T-helper 1 cell treated with Interleukin-12 subunit alpha and Interleukin-12 subunit beta and Interleukin-4 antibody, amounts not matched to agents 30 μg/mL and 1 μg/mL, for 36 hours (primary cell): ENCODE data around the gene AGFG2.

ENCODE experiments used
- H3K27ac Mint-ChIP-seq: one replicate; pipeline ENCODE4 v1.8.0; 2021; ENCODE audit warnings: mild to moderate bottlenecking, mixed read lengths
- H3K27me3 Mint-ChIP-seq: one replicate; pipeline ENCODE4 v1.8.0; 2021; ENCODE audit warnings: low read depth, mixed read lengths
- H3K36me3 Mint-ChIP-seq: one replicate; pipeline ENCODE4 v1.8.0; 2021; ENCODE audit warnings: low read depth, mixed read lengths
- H3K4me1 Mint-ChIP-seq: one replicate; pipeline ENCODE4 v1.8.0; 2021; ENCODE audit warnings: low read depth, mixed read lengths
- H3K4me3 Mint-ChIP-seq: one replicate; pipeline ENCODE4 v1.8.0; 2021; ENCODE audit warnings: mild to moderate bottlenecking, moderate library complexity, mixed read lengths
- H3K9me3 Mint-ChIP-seq: one replicate; pipeline ENCODE4 v1.8.0; 2021; ENCODE audit warnings: mixed read lengths

Gene AGFG2

DNA sequence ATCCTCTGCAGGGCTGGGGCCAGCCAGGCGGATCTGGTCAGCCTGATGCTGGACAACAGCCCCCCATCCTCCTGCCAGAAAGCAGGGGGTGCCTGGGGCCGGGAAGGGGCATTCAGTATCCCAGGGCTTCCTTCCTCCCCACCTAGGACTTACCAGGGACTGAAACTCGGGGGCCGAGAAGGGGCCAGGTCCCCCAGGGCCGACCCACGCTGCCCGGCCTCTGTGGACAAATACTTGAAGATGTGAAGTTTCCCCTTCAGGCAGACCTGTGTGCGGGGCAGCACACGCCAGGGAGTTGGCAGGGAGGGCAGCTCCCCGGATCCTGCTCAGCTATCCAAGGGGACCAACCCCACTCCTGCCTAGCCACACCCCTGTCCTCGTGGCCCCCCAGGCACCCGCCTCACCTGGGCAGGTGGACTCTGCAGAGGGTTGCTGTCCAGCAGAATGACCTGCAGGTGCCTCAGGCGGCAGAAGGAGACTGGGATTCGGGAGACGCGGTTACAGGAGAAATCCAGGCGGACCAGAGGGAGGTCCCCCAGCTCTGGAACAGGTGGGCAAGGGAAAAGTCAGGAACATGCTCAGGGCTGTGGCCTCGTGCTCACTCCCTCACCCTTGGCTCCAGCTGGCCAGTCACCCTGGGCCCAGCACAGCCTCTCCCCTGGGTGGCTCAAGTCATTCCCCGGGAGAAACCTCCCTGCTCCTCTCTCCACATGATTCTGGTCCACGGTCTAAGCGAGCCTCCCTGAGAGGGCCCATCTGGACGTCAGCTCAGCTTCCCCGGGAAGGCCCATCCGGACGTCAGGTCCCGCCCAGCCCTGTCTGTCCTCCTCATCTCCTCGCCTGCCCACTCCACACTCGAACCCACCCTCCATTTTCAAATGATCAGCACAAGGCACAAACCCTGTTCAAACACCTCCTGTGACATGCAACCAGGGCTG lies 39.5 kb downstream of the AGFG2 start:
- H3K27ac Mint-ChIP-seq = no peak overlapping the region

DNA sequence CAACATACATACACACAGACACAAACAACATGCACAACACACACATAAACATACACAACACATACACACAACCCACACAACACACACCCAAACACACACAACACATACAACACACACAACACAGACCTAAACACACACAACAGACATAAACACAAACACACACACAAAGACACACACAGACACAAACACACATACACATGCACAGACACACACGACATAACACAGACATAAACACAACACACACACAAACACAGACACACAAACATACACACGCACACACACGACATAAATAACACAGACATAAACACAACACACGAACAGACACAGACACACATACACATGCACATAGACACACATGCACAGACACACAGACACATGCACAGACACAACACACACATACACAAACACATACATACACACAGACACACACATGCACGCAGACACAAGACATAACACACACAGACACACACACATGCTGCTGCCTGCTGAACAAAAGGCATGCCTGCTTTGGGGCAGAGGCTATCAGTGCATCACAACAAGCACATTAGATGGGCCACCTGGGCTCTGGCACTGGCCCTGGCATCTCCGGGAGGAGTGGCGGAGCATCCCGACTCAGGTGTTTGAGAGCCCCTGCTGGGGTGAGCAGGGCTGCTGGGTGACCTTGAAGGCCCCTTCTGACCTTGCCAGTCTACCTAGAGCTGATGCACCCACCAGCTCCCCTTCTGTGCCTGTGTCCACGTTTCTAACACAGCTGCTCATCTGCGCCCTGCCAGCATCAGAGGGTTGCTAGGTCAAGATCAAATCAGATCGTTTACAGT lies 41.7 kb downstream of the AGFG2 start:
- Mint-ChIP-seq H3K4me3 (no peak overlapping the region), H3K36me3 (peaks cover 17% of the 10 kb centered on the region), H3K4me1 (peaks cover 18% of the 10 kb centered on the region), H3K27ac (no peak overlapping the region), H3K9me3 (no peaks in the 10 kb centered on the region), H3K27me3 (no peaks in the 10 kb centered on the region)

More for the DNA sequence above, 39.5 kb downstream of the AGFG2 start:
- no peaks in the 10 kb centered on the region for H3K9me3 Mint-ChIP-seq
- no peaks in the 10 kb centered on the region for H3K27me3 Mint-ChIP-seq
- no peak overlapping the region for H3K4me3 Mint-ChIP-seq
- peaks cover 16% of the 10 kb centered on the region for H3K36me3 Mint-ChIP-seq
- peaks cover 7% of the 10 kb centered on the region for H3K4me1 Mint-ChIP-seq

DNA sequence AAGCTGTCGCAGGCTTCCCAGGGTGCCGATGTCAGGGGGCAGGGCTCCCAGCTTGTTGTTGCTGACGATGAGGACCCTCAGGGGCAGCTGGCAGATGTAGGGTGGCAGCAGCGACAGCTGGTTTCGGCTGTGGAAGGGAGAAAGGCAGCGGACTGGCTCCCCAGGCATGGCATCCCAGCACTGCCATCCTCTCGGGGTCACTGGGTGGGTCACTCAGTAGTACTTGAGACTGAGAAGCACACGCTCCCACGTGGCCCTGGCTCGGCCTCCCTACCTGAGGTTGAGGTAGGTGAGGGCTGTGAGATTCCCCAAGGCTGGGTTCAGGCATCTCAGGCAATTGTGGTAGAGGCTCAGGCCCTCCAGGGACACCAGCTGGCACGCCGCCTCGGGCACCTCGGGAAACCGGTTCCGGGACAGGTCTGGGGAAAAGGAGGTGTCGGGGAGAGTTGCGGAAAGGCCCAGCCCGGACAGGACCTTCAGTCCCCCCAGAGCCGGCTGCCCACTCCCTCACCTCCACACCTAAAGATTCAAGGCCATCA lies 43.1 kb downstream of the AGFG2 start:
- Mint-ChIP-seq H3K27me3 (no peaks in the 10 kb centered on the region), H3K9me3 (no peaks in the 10 kb centered on the region), H3K4me1 (peaks cover 21% of the 10 kb centered on the region), H3K36me3 (peaks cover 13% of the 10 kb centered on the region), H3K27ac (peak overlapping the region; percentile 97), H3K4me3 (peak overlapping the region; percentile 61)

DNA sequence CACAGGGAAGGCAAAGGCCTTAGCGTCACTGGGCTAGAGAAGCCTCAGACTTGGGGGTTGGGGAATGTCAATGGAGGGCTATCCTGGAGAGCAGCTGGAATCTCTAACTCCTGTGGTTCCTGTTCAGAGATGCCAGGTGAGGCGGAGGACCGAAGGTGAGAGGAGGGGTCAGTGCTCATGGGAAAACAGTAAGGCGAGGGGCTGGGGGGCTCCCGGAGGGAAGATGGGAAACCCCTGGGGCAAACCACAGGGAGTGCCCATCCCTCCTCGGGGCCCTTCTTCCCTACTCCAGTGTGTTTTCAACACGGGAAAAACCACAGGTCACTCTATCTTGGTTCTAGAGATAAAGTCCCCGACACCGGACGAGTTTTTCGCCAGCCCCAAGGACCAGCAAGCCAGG lies 43.6 kb downstream of the AGFG2 start:
- H3K9me3 Mint-ChIP-seq = no peaks in the 10 kb centered on the region
- peaks cover 10% of the 10 kb centered on the region for H3K36me3 Mint-ChIP-seq
- peak overlapping the region; percentile 97 for H3K27ac Mint-ChIP-seq
- H3K4me3 Mint-ChIP-seq = peak overlapping the region; percentile 61
- peaks cover 21% of the 10 kb centered on the region for H3K4me1 Mint-ChIP-seq
- H3K27me3 Mint-ChIP-seq = no peaks in the 10 kb centered on the region

- no peaks in the 10 kb centered on the region for H3K27me3 Mint-ChIP-seq
- H3K27ac Mint-ChIP-seq = peak overlapping the region; percentile 97
- no peaks in the 10 kb centered on the region for H3K9me3 Mint-ChIP-seq
- H3K4me3 Mint-ChIP-seq = peak overlapping the region; percentile 95
- peaks cover 10% of the 10 kb centered on the region for H3K36me3 Mint-ChIP-seq
- H3K4me1 Mint-ChIP-seq = peaks cover 22% of the 10 kb centered on the region
Measured at GRCh38 chr7:100583132-100584053, 44.4 kb downstream of the AGFG2 start.

DNA sequence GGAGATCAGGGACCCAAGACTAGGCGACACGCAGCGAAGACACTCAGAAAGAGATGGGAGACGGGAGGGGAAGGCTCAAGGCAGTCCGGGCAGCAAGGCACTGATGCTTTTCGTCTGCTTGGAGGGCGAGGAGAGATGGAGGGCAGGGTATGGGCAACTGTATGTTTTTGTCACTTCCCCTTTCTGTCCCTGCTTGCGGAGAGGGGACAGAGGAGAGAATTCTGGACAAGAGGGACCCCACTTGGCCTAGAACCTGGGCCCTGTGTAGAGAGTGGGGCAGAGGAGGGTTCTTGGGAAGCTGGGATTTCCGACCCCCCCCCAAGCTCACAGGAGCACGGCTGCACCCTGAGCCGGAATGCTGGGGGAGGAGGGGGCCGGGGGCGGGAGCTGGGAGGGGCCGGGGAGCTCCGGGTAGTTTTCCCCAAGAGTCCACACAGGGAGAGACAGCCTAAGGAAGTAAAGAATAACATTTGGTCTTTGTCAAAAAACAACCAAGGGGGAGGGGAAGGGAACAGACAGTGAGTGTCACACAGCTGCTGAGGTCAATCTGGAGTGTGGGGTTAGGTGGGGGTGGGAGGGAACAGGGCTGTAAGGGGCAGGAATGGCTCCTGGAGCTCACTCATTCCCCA lies 45.2 kb downstream of the AGFG2 start:
- peak overlapping the region; percentile 95 for H3K4me3 Mint-ChIP-seq
- H3K36me3 Mint-ChIP-seq = peaks cover 6% of the 10 kb centered on the region
- peak overlapping the region; percentile 97 for H3K27ac Mint-ChIP-seq
- peaks cover 20% of the 10 kb centered on the region for H3K4me1 Mint-ChIP-seq
- H3K27me3 Mint-ChIP-seq = peaks cover 2% of the 10 kb centered on the region
- H3K9me3 Mint-ChIP-seq = no peaks in the 10 kb centered on the region

DNA sequence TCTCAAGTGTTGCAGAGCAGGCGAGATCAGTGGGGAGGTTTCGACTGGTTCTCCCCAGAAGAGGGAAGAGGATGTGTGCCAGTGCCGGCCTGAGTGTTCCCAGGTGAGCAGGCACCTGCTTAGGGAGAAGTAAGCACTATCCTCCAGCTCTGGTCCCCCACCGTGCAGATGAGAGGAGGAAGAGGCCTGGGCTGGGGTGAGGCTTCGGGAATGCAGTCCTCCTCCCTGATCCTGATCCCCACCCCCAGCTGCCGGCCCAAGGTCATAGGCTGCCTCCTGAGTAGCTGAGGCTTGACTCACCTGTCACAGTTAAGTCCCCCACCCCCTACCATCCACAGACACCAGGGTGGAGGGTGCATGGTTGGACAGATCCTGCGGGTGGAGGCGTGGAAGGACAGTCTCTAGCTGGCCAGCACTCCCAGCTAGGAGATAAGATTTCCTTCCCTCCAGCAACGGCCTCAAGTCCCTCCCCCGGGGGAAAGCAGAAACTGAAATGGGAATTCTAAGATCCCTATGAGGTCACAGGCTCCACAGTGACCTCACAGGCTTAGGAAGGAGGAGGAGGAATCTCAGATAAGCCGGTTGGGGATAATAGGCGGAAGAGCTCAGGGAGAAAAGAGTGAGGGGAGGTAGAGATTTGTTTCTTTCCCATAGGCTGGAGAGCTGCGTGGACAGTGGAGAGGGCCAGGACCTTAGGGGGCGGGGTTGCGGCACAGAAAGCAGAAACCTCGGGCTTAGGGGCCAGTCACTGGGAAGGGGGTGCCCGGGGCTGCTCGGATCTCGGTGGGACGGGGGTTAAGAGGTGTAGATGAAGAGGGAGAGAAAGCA lies 45.9 kb downstream of the AGFG2 start:
- peaks cover 20% of the 10 kb centered on the region for H3K4me1 Mint-ChIP-seq
- no peaks in the 10 kb centered on the region for H3K9me3 Mint-ChIP-seq
- peaks cover 8% of the 10 kb centered on the region for H3K27me3 Mint-ChIP-seq
- peaks cover 3% of the 10 kb centered on the region for H3K36me3 Mint-ChIP-seq
- peak overlapping the region; percentile 95 for H3K4me3 Mint-ChIP-seq
- peak overlapping the region; percentile 97 for H3K27ac Mint-ChIP-seq

- Mint-ChIP-seq H3K4me1 (peaks cover 20% of the 10 kb centered on the region), H3K4me3 (peak within 1 kb of the TSS; percentile 95), H3K27ac (peak within 1 kb of the TSS; percentile 92), H3K36me3 (peaks cover 3% of the 10 kb centered on the region), H3K27me3 (peaks cover 14% of the 10 kb centered on the region), H3K9me3 (no peaks in the 10 kb centered on the region)
Measured at GRCh38 chr7:100585511-100586265, 46.7 kb downstream of the AGFG2 start, which contains the start of gene LRCH4. Gene LRCH4, minus strand, starts transcription at chr7:100586129. Its CDS starts 29 bp downstream, at chr7:100586100.

DNA sequence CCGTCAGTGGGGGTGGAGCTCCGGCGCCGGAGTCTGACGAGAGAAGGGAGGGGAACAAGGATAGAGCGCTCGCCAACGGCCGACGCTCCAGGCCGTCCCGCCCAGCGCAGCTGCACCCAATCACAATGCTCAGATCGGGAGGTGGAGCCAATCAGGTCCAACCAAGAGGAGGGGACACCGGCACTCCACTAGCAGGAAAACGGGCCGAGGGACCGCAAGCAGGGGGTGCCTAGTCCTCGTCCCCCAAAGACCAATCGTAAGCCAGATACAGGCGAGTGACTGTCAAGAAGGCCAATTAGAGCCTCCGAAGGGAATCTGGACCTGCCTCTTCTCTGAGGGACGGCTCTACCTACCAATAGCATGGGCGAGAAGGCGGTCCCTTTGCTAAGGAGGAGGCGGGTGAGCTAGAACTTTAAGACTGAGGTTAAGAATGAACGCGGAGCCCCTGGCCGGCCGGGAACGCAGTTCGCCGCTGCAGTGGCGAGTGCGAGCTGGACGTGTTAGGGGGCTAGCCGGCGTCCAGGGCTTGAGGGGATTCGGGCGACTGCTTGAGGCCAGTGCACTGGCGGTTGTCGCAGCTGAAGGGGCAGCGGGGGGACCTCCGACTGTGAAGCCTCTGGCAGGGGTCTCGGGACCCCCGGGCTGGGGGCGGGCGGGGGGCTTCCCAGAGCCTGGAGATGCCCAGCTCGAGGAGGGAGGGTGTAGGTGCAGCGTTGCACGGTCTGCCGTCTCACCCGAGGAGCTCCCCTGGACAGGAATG lies 47.4 kb downstream of the AGFG2 start, which contains the start of gene FBXO24:
TSS of gene FBXO24 (plus strand) at position 63 of the 760 bp plus-strand sequence. CDS start at position 361, 298 bp downstream.
- peaks cover 20% of the 10 kb centered on the region for H3K4me1 Mint-ChIP-seq
- peaks cover 14% of the 10 kb centered on the region for H3K27me3 Mint-ChIP-seq
- no peaks in the 10 kb centered on the region for H3K9me3 Mint-ChIP-seq
- peak within 1 kb of the TSS; percentile 92 for H3K27ac Mint-ChIP-seq
- H3K36me3 Mint-ChIP-seq = peaks cover 3% of the 10 kb centered on the region
- H3K4me3 Mint-ChIP-seq = peak within 1 kb of the TSS; percentile 95

DNA sequence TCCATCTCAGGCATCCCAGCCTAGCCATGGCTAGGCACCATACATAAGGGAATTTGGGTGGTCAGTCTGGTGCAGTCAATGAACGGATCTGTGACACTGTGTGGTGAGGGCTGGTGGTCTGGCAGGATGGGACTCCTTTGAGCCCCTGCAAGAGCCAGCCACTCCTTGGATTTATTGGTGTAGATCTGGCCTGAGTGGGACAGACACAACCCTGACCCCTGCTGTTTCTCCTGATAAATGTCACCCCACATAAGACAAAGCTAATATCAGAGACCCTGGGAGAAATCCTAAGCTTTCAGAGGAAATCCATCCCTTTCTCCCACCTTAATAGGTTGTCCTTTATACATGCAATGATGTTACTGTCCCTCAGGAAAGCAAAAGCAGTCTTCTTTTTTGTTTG lies 49.4 kb downstream of the AGFG2 start:
- Mint-ChIP-seq H3K27ac (no peak overlapping the region), H3K9me3 (no peaks in the 10 kb centered on the region), H3K4me3 (peak overlapping the region; percentile 39), H3K27me3 (peaks cover 14% of the 10 kb centered on the region), H3K4me1 (peaks cover 16% of the 10 kb centered on the region), H3K36me3 (peaks cover 3% of the 10 kb centered on the region)

DNA sequence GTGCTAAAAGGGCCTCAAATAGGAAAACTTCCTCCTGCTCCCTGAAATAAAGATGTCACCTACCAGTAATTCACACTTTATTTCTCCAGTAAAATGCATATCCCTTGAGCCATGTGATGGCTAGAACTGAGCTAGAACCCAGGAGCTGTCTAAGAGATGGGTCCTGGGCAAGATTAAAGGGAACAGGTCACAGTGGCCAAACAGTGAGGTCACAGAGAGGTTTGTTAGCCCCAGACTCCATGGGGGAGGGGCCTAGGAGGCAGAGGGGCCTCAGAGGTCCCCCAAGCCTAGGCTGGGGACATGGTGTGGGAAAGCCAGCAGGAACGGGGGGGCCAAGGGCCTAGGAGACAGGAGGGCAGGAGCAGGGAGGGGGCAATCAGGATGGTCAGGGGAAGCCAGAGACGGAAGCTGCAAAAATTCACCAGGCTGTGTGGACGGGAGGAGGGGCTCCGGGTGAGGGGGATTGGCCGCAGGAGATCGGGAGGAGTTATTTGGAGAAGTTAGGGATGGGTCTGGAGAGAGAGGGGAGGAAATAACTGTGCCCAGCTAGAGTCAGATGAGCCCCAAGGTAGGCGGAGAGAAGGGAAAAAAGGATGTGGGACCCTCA lies 50.4 kb downstream of the AGFG2 start:
- Mint-ChIP-seq H3K4me3 (peak overlapping the region; percentile 11), H3K27ac (no peak overlapping the region), H3K36me3 (no peaks in the 10 kb centered on the region)

More for the DNA sequence above, 50.4 kb downstream of the AGFG2 start:
- Mint-ChIP-seq H3K4me1 (peaks cover 10% of the 10 kb centered on the region), H3K9me3 (no peaks in the 10 kb centered on the region), H3K27me3 (peaks cover 14% of the 10 kb centered on the region)
